OCI-LY3 (cell line): Measurements from ENCODE around the gene DOK5.

Experiments
- H2AFZ ChIP-seq: fragments of 200-600, 300-600 bp; shearing (Covaris generic); 2 replicates; pipeline ENCODE4 v1.6.0; 2014; ENCODE audit warnings: antibody characterized with exemption, low read depth, low read length
- H3K27ac ChIP-seq: fragments of 200-600, 300-600 bp; sonication (generic); 2 replicates; pipeline ENCODE4 v1.5.1; 2014; ENCODE audit warnings: mild to moderate bottlenecking, low read length, moderate library complexity, mixed read lengths
- H3K27me3 ChIP-seq: fragments of 200-600, 300-600 bp; sonication (generic); 2 replicates; pipeline ENCODE4 v1.6.1; 2014; ENCODE audit warnings: low read depth, low read length, mixed read lengths
- H3K36me3 ChIP-seq: fragments of 200-600, 300-600 bp; sonication (generic); replicated peaks from 2 replicates; pipeline ENCODE3; 2014; ENCODE audit warnings: low read depth, low read length, mixed read lengths
- H3K4me1 ChIP-seq: fragments of 300-600, 200-600 bp; sonication (generic); 2 replicates; pipeline ENCODE4 v1.6.1; 2014; ENCODE audit warnings: low read length, mixed read lengths
- H3K4me2 ChIP-seq: fragments of 200-600, 300-600 bp; sonication (generic); 2 replicates; pipeline ENCODE4 v1.6.1; 2014; ENCODE audit warnings: low read length, mixed read lengths
- H3K4me3 ChIP-seq: fragments of 300-600, 200-600 bp; sonication (generic); 2 replicates; pipeline ENCODE4 v1.5.1; 2014; ENCODE audit warnings: antibody characterized with exemption, mild to moderate bottlenecking, low read length, moderate library complexity
- H3K79me2 ChIP-seq: fragments of 300-600, 200-600 bp; shearing (Covaris generic); 2 replicates; pipeline ENCODE4 v1.6.1; 2014; ENCODE audit warnings: mild to moderate bottlenecking, low read length, mixed read lengths
- H3K9ac ChIP-seq: fragments of 300-600, 200-600 bp; shearing (Covaris generic); 2 replicates; pipeline ENCODE4 v1.6.0; 2014; ENCODE audit warnings: mild to moderate bottlenecking, low read length, moderate library complexity
- H3K9me3 ChIP-seq: fragments of 200-600, 300-600 bp; shearing (Covaris generic); 2 replicates; pipeline ENCODE4 v1.6.1; 2014; ENCODE audit warnings: low read length, mixed read lengths; ENCODE audit not compliant: insufficient read depth
- H4K20me1 ChIP-seq: fragments of 200-600, 300-600 bp; sonication (generic); 2 replicates; pipeline ENCODE4 v1.6.1; 2016; ENCODE audit warnings: low read length, mixed read lengths; ENCODE audit not compliant: insufficient read depth
- CTCF ChIP-seq: fragments of 200-600, 300-600 bp; sonication (generic); IDR thresholded peaks from 2 replicates; pipeline ENCODE4 v1.5.1; 2014; ENCODE audit warnings: antibody characterized with exemption, low read length, low read depth
- EZH2phosphoT487 ChIP-seq: fragments of 200-600 bp; shearing (Covaris generic); IDR thresholded peaks from 2 replicates; pipeline ENCODE4 v1.6.1; 2018; ENCODE audit warnings: antibody characterized with exemption, mixed run types, low read depth

The DOK5 gene

DNA sequence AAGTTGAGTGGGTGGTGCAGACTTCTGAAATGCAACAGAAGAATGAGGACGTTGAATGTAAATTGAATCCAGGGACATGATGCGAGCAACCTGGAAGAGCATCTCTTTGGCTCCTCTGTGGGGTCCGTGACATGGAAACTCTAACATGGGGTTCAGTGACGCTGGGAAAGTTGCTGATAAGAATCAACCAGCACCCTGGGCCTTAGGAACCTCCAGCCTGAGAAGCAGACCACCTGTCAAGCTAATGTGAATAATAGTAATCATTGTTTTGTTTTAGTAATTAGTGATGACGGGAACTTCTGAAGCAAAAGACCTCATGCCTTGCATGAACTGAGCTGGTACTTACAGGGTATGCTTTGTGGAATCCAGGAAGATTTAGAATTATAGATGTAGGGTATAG is 25.2 kb upstream of the DOK5 start:
- no peak overlapping the region for H3K4me2 ChIP-seq
- H3K9me3 ChIP-seq = 0 out of 2 replicates have a peak, but pooled peaks cover 5% of the 10 kb centered on the region
- H3K9ac ChIP-seq = no peak overlapping the region
- 0 out of 2 replicates have a peak, but pooled peaks cover 9% of the 10 kb centered on the region for H3K27me3 ChIP-seq
- no peak overlapping the region for H3K27ac ChIP-seq
- no peaks in the 10 kb centered on the region for H4K20me1 ChIP-seq
- H3K79me2 ChIP-seq = no peaks in the 10 kb centered on the region
- H3K4me3 ChIP-seq = no peak overlapping the region
- H2AFZ ChIP-seq = no peak overlapping the region
- H3K4me1 ChIP-seq = peaks cover 5% of the 10 kb centered on the region; the same call in 1 of the 2 replicates
- TF ChIP-seq CTCF (no peak), EZH2phosphoT487 (no peak)
- H3K36me3 ChIP-seq = no peaks in the 10 kb centered on the region

GRCh38 chr20:54451171-54451570 is 24.2 kb upstream of the DOK5 start:
- no peaks in the 10 kb centered on the region for H4K20me1 ChIP-seq
- H2AFZ ChIP-seq = no peak overlapping the region
- H3K4me1 ChIP-seq = peaks cover 5% of the 10 kb centered on the region; the same call in 1 of the 2 replicates
- H3K9ac ChIP-seq = no peak overlapping the region
- TF ChIP-seq EZH2phosphoT487 = no peak
- no peak for TF ChIP-seq CTCF
- H3K27me3 ChIP-seq = 0 out of 2 replicates have a peak, but pooled peaks cover 9% of the 10 kb centered on the region
- no peaks in the 10 kb centered on the region for H3K36me3 ChIP-seq
- no peaks in the 10 kb centered on the region for H3K79me2 ChIP-seq
- H3K4me3 ChIP-seq = no peak overlapping the region
- H3K27ac ChIP-seq = no peak overlapping the region
- 0 out of 2 replicates have a peak, but pooled peaks cover 5% of the 10 kb centered on the region for H3K9me3 ChIP-seq
- H3K4me2 ChIP-seq = no peak overlapping the region

- Histone ChIP-seq H3K9ac (no peak overlapping the region), H3K4me3 (no peak overlapping the region), H3K27me3 (0 out of 2 replicates have a peak, but pooled peaks cover 6% of the 10 kb centered on the region), H3K36me3 (no peaks in the 10 kb centered on the region), H2AFZ (no peak overlapping the region), H3K4me2 (no peak overlapping the region), H3K27ac (no peak overlapping the region), H4K20me1 (no peaks in the 10 kb centered on the region), H3K4me1 (peaks cover 5% of the 10 kb centered on the region; the same call in 1 of the 2 replicates), H3K9me3 (0 out of 2 replicates have a peak, but pooled peaks cover 5% of the 10 kb centered on the region), H3K79me2 (no peaks in the 10 kb centered on the region)
- TF ChIP-seq EZH2phosphoT487 = no peak
- no peak for TF ChIP-seq CTCF
Observed at GRCh38 chr20:54452277-54452676, 23.1 kb upstream of the DOK5 start.

DNA sequence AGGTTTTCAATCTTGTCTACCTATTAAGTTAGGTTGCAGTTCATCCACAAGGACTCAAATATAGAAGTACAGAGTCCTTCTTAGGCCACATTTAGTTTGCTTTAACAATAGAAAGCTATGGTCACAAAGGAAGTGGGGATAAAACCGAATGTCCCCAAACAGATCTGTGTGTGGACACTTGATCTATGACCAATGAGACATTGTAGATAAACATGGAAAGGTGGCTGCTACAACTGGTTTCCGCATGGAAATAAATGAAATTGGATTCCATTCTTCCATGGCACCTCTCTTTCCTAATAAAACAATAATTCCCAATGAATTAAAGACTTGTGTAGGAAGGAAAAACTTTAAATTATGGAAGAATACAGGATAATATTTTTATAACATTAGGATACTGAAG is 20.4 kb upstream of the DOK5 start:
- Histone ChIP-seq H3K4me3 (no peak overlapping the region), H3K79me2 (no peaks in the 10 kb centered on the region), H2AFZ (no peak overlapping the region), H3K9ac (no peak overlapping the region), H3K4me2 (no peak overlapping the region), H3K9me3 (peaks cover 6% of the 10 kb centered on the region; the same call in 1 of the 2 replicates), H3K36me3 (no peaks in the 10 kb centered on the region), H3K27me3 (no peaks in the 10 kb centered on the region), H4K20me1 (no peaks in the 10 kb centered on the region), H3K4me1 (peaks cover 16% of the 10 kb centered on the region), H3K27ac (no peak overlapping the region)
- TF ChIP-seq CTCF (no peak), EZH2phosphoT487 (no peak)
